Right cardiac atrium (tissue), 5 donors: ENCODE measurements around the gene ANO1. TPM values are rescaled to one million over a fixed set of nuclear protein-coding genes. Genes with fewer than 3 reads are reported as not detected.
A peak's percentile ranks its signal among the peaks of the same experiment; 100 is the strongest.

ENCODE experiments used
- ATAC-seq, 2 donors: fragments of 200-7000 bp; cut with Tn5 transposase; one replicate each; pipeline versions ENCODE4 v1.8.0 to v1.9.1; 2020; ENCODE audit warnings: moderate library complexity in 2 of 2, mild to moderate bottlenecking in 1 of 2
- DNase-seq, 3 donors: peaks; one replicate each; pipeline ENCODE4 v3.0.0-alpha.2; 2020
- H3K27ac ChIP-seq: one replicate; pipeline ENCODE4 v1.5.1; 2013; ENCODE audit warnings: mild to moderate bottlenecking, low read length, control low read depth, moderate library complexity
- H3K27me3 ChIP-seq: one replicate; pipeline ENCODE4 v1.6.1; 2013; ENCODE audit not compliant: control insufficient read depth, insufficient read depth
- H3K4me1 ChIP-seq: one replicate; pipeline ENCODE4 v1.6.1; 2013; ENCODE audit warnings: low read length; ENCODE audit not compliant: control insufficient read depth, insufficient read depth
- H3K4me3 ChIP-seq: one replicate; pipeline ENCODE4 v1.5.1; 2013; ENCODE audit warnings: low read length, control low read depth
- H3K9me3 ChIP-seq: one replicate; pipeline ENCODE4 v1.6.1; 2013; ENCODE audit warnings: low read length; ENCODE audit not compliant: control insufficient read depth
- WGBS: extraction: QIAGEN DNeasy Blood & Tissue Kit; methylation state at CpG from one replicate; pipeline ENCODE4 v1.1.7; 2013; 5-methylcytosine and 5-hydroxymethylcytosine counted together
- intact Hi-C, 4 donors: fragments of 100-400 bp; cut with DNase I; formaldehyde crosslinking; loops; one replicate each; pipeline versions ENCODE4 v1.11.0 to v1.14.0; 2022 to 2023
- polyA plus RNA-seq: library from polyadenylated mRNA; stranded (reverse); fragments of 200-250 nt; gene quantifications from one replicate; pipeline ENCODE4 v1.2.3, GENCODE V29; 2013
- total RNA-seq, 4 donors: library from RNA; stranded (reverse); fragmentation: NEBNext Ultra II Directional; extraction: Animal tissue kit (Norgen Biotek cat#: 25700); gene quantifications; one replicate each; pipeline ENCODE4 v1.2.1, GENCODE V29; 2021
- donor health status: healthy with polysubstance abuse.
- donor health status: DM: no; HTN: yes; CAD: no.
- donor health status: DM: no; HTN: no; CAD: no.
- donor health status: DM: no; HTN: yes; CAD: no; lungs with severe emphysema.
- donor health status: DM: yes; HTN: yes; CAD: no.

Gene ANO1
- total and polyA plus RNA-seq, 5 donors, result 6.8 to 18.2 (median 8.8) TPM

DNA sequence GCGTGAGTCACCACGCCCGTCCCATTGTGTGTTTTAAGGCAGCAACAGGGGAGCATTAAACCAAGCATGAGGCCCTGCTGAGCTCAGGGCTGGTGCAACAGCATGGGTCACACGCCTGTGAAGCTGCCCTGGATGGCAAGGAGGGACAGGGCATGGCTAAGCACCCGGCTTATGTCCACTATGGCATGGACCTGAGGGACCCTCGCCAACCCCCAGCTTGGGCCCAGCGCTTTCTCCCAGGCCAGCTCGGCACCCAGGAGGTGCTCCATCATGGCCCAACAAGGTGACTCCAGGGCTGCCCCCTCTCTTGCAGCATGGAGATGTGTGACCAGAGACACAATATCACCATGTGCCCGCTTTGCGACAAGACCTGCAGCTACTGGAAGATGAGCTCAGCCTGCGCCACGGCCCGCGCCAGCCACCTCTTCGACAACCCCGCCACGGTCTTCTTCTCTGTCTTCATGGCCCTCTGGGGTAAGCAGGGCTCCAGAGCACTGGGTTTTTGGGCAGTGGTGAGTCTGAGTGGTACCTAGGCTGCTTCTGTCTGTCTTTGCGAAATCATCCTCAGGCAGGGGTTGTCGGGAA lies 53.6 kb downstream of the ANO1 start:
- H3K9me3 ChIP-seq, result no peaks in the 10 kb centered on the region
- DNase-seq (no peak), ATAC-seq (no peak)
- intact Hi-C loops, result no loop called here
- 93% methylated on average over 19 of the region's 19 CpGs for WGBS
- no peak overlapping the region for H3K27ac ChIP-seq
- no peak overlapping the region for H3K4me3 ChIP-seq
- H3K27me3 ChIP-seq, result no peaks in the 10 kb centered on the region
- peaks cover 2% of the 10 kb centered on the region for H3K4me1 ChIP-seq

DNA sequence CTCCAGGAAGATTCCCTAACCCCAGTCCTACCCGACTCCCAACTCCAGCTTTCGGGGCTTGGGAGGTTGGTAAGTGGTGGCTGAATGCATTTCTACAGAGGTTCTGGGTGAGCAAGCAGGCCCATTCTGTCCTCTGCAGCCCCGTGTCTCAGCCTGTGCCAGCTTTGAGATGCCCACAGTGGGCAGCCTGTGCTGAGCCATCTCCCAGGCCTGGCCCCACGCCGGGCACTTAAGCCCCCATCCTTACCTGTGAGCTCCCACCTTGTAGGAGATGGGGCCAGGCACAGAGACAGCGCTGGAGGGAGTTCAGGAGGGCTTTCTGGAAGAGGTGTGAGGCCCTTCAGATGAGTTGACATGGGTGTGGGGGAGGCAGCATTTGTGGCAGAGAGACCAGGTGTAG lies 54.5 kb downstream of the ANO1 start:
- H3K9me3 ChIP-seq, result no peaks in the 10 kb centered on the region
- 94% methylated on average over 6 of the region's 6 CpGs for WGBS
- peaks cover 2% of the 10 kb centered on the region for H3K4me1 ChIP-seq
- no peaks in the 10 kb centered on the region for H3K27me3 ChIP-seq
- no peak overlapping the region for H3K27ac ChIP-seq
- no peak overlapping the region for H3K4me3 ChIP-seq
- intact Hi-C loops, result no loop called here
- ATAC-seq, result no peak
- DNase-seq, result no peak

DNA sequence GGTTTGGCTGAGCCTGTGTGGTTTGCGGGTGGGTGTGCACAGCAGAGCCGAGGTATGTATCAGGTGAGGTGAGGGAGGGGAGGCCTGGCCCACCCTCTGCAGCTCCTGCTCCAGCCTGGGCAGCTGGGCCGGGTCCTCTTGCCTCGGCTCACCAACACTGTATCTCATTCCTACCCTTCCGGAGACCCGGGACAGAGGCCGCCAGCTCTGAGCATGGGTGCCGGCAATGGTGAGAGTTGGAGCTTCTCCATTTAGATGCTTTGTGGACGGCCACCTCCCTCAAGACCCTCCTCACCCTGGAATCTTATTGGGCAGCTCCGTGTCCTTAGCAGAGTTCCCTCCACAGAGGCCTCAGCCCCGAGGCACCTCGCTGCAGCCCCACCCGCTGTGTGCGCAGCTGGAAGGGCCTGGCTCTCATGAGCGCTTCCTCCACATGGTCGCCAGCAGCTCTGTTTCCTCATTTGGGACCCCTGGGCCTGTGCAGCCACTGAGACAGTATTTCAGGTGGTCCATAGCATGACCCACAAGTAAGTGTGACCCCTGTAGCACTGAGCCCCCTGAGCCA lies 55.7 kb downstream of the ANO1 start:
- 86% methylated on average over 16 of the region's 16 CpGs for WGBS

DNA sequence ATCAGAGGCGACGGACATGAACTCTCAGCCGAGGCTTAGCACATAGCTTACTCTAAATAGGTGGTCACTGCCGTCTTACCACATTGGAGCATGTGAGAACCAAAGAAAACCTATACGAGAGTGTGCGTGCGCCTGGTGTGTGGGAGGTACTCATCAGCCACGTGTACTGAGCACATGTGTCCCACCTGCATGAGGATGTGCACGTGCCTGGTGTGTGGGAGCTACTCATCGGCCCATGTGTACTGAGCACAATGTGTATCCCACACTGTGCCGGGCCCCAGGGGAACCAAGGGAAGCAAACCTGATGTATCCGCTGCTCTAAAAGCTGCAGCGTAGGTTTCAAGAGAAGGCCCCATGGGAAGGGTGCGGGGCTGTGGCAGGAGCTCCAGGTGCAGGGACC lies 56.4 kb downstream of the ANO1 start:
- no peaks in the 10 kb centered on the region for H3K9me3 ChIP-seq
- no peak for ATAC-seq
- no peak for DNase-seq
- no peaks in the 10 kb centered on the region for H3K27me3 ChIP-seq
- H3K4me3 ChIP-seq, result no peak overlapping the region
- H3K4me1 ChIP-seq, result no peaks in the 10 kb centered on the region
- intact Hi-C loops, result no loop called here
- no peak overlapping the region for H3K27ac ChIP-seq
- WGBS, result 88% methylated on average over 14 of the region's 14 CpGs

More for the DNA sequence above, 55.7 kb downstream of the ANO1 start:
- DNase-seq (no peak), ATAC-seq (no peak)
- intact Hi-C loops, result no loop called here
- peaks cover 1% of the 10 kb centered on the region for H3K4me1 ChIP-seq
- no peaks in the 10 kb centered on the region for H3K27me3 ChIP-seq
- H3K9me3 ChIP-seq, result no peaks in the 10 kb centered on the region
- no peak overlapping the region for H3K27ac ChIP-seq
- H3K4me3 ChIP-seq, result no peak overlapping the region

DNA sequence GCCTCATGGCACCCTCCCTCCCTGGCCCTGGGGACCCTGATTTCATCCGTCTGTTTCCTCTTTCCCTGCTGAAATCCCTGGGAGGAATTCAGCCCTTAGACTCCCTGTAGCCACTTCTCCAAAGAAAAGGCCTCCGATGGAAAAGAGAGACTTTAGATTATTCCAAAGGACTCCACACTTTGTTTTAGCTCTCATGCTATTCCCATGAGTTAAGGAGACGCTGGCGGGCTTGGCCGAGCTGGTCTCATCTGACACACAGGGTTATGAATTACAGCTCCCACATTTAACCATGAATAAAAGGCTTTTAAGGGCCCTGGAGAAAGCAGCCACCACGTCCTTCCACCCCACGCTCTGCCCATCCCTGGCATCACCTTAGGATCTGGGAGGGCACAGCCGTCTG lies 57.0 kb downstream of the ANO1 start:
- Histone ChIP-seq H3K27ac (peak overlapping the region; percentile 53), H3K27me3 (no peaks in the 10 kb centered on the region), H3K9me3 (no peaks in the 10 kb centered on the region), H3K4me1 (no peaks in the 10 kb centered on the region), H3K4me3 (no peak overlapping the region)
- intact Hi-C loops, result no loop called here
- ATAC-seq, result no peak
- WGBS, result 57% methylated on average over 8 of the region's 8 CpGs
- DNase-seq, result no peak

DNA sequence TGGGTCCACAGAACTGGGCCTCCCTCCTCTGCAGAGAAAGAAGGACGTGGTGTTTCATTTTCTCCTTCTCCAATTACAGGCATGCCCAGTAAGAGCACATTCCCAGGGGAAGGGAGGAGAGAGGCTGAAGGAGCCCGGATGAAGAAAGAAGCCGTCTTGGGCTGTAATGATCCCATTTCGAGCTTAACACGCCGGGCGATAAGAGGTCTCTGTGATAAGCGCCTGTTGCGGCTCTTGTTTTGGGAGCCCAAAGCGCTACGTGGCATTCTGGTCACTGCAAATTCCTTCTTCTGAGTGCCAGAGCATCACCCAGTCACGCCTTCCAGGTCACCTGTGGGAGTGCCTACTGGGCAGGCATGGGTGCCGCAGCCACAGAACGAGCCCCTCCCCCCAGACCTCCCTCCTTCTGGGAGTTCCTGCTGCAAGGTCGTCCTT lies 57.5 kb downstream of the ANO1 start:
- 48% methylated on average over 15 of the region's 15 CpGs for WGBS
- H3K27ac ChIP-seq, result no peak overlapping the region
- H3K9me3 ChIP-seq, result no peaks in the 10 kb centered on the region
- H3K4me1 ChIP-seq, result no peaks in the 10 kb centered on the region
- no peaks in the 10 kb centered on the region for H3K27me3 ChIP-seq
- DNase-seq (no peak), ATAC-seq (peak; percentile 60 to 74)
- H3K4me3 ChIP-seq, result no peak overlapping the region
- intact Hi-C loops, result no loop called here

DNA sequence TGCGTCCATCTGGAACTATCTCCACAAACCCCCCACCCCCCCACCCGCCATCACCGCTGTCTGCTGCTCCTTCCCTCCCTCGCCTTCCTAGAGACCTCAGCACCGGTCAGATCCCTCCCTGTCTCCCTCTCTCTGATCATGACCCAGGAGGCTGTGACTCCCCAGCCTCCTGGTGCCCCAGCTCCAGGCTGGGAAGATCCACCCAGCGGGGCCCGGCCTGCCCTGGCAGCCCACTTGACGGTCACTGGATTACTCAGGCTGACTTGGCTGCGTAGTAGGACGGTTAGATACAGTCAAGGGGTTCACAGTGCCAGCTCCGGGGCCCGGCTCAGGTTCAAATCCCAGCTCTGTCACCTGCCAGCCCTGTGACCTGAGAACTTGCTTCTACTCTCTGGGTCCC lies 59.3 kb downstream of the ANO1 start:
- H3K4me1 ChIP-seq, result no peaks in the 10 kb centered on the region
- H3K4me3 ChIP-seq, result no peak overlapping the region
- intact Hi-C loops, result no loop called here
- no peaks in the 10 kb centered on the region for H3K9me3 ChIP-seq
- ATAC-seq (no peak), DNase-seq (no peak)
- H3K27me3 ChIP-seq, result no peaks in the 10 kb centered on the region
- H3K27ac ChIP-seq, result no peak overlapping the region
- 91% methylated on average over 12 of the region's 12 CpGs for WGBS

DNA sequence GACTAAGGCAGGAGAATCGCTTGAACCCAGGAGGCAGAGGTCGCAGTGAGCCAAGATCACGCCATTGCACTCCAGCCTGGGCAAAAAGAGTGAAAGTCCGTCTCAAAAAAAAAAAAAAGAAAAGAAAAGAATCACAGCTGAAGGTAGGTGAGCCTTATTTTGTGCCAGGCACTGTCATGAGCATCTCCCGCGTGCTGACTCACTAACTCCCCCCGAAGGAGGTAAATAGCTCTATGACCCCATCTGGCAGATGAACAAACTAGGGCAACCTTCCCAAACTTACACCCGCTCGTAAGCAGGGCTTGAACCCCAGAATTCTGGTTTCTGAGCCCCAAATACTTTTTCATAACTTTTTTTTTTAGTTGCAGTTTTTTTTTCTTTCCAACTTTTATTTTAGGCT lies 60.3 kb downstream of the ANO1 start:
- H3K27me3 ChIP-seq, result no peaks in the 10 kb centered on the region
- H3K4me3 ChIP-seq, result no peak overlapping the region
- H3K4me1 ChIP-seq, result no peaks in the 10 kb centered on the region
- H3K9me3 ChIP-seq, result no peaks in the 10 kb centered on the region
- WGBS, result 90% methylated on average over 9 of the region's 9 CpGs
- no peak overlapping the region for H3K27ac ChIP-seq
- intact Hi-C loops, result no loop called here
- no peak for DNase-seq
- no peak for ATAC-seq

DNA sequence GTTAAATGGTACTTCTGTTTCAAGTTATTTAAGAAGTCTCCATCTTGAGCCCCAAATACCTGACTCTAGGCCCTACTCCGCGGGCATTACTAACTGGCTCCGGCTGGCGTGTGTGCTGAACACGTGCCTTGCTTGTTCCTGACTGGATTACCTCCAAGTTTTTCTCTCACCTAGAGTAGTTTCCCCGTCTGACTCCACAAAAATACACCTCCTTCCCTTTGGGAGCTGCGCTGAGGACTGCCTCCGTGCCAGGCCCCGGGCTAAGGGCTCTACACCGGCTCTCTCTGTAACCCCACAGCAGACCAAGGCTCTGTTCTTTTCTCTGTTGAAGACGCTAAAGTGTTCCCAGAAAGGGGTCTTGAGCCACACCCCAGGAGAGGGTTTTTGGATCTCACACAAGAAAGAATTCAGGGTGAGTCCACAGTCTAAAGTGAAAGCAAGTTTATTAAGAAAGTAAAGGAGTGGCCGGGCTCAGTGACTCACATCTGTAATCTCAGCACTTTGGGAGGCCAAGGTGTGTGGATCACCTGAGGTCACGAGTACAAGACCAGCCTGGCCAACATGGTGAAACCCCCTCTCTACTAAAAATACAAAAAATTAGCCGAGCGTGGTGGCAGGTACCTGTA lies 61.8 kb downstream of the ANO1 start:
- intact Hi-C loops, result no loop called here
- H3K4me1 ChIP-seq, result no peaks in the 10 kb centered on the region
- no peaks in the 10 kb centered on the region for H3K9me3 ChIP-seq
- WGBS, result 92% methylated on average over 15 of the region's 15 CpGs
- ATAC-seq (no peak), DNase-seq (no peak)
- no peaks in the 10 kb centered on the region for H3K27me3 ChIP-seq
- no peak overlapping the region for H3K27ac ChIP-seq
- no peak overlapping the region for H3K4me3 ChIP-seq

DNA sequence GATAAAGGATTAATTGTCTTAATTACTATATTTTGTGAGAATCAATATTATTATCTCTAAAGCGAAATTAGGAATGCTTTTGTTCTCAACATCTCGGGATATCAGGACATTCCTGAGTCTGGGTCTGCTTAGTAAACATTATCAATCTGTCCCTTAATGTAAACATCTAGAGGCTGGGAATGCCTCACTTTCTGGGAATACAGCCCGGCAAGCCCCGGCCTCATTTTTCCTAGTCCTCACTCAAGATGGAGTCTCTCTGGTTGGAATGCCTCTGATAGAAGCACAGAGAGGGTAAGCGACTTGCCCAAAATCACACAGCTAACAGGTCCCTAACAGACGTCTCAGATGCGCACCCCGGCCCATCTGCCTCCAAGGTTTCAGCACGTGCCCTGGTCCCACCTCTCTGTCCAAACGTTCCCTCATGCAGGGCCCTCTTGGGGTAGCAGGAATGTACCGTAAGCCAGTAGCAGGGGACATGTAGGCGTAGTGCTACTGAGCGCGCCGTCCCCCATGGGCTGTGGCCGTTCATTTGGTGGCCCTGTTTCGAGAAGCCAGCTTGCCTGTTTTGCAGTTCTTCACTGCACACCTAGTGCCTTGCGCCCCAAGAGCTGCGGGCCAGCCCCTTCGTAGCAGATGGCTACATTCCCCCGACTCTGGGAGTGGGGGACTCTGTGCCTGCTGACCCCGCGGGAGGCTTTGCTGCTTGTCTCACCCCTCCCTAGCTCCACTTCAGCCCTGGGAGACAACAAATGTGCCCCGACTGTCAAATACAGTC lies 62.8 kb downstream of the ANO1 start:
- ATAC-seq, result no peak
- WGBS, result 60% methylated on average over 24 of the region's 24 CpGs
- Histone ChIP-seq H3K9me3 (no peaks in the 10 kb centered on the region), H3K4me3 (no peak overlapping the region), H3K27me3 (no peaks in the 10 kb centered on the region), H3K4me1 (no peaks in the 10 kb centered on the region), H3K27ac (no peak overlapping the region)
- intact Hi-C loops, result no loop called here
- DNase-seq, result no peak

DNA sequence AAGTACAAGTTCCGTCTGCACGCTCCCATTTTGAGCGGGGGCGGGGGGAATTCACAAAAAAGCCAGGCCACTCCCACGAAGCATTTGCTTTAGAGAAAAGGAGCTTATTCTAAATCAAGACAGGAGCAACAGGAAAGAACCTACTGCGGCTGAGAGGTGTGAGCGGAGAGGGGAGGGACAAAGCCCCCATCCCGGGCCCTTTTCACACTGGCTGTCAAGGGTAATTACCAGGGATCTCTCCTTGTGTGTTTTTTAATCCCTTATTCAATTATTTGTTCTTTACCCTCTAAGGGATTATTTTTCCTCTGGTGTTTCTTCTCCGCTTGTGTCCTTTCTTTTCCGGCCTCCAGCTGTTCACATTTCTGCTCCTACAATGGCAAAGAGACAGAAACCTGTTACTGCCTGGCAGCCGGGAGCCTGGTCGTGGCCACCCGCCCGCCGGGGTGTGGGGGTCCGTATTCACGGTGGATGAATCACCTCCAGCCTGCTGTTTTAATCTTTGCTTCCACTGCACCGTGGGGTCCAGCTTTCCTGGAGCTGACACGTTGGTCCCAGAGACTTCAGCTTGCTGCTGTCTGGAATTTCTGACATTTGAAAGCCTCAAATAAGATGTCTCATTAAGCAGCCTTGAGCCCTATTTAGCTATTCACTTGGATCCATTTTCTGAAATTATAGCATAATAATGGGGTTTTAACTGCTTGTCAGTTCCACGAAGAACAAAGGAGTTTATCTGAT lies 63.5 kb downstream of the ANO1 start:
- ATAC-seq, result no peak

More for the DNA sequence above, 63.5 kb downstream of the ANO1 start:
- intact Hi-C loops, result no loop called here
- Histone ChIP-seq H3K4me3 (no peak overlapping the region), H3K27me3 (no peaks in the 10 kb centered on the region), H3K9me3 (no peaks in the 10 kb centered on the region), H3K4me1 (no peaks in the 10 kb centered on the region), H3K27ac (no peak overlapping the region)
- 36% methylated on average over 20 of the region's 20 CpGs for WGBS
- DNase-seq, result no peak
